MM.1S (cell line): ENCODE measurements around the gene NEK6.

Source experiments
- DNase-seq: peaks from one replicate; pipeline ENCODE4 v3.0.0-alpha.2; 2015
- H2AFZ ChIP-seq: fragments of 300-600 bp; sonication (generic); 2 replicates; pipeline ENCODE4 v1.6.0; 2016; ENCODE audit warnings: antibody characterized with exemption, low read length
- H3F3A ChIP-seq: fragments of 300-600 bp; sonication (generic); 2 replicates; pipeline ENCODE4 v1.6.1; 2016; ENCODE audit warnings: mild to moderate bottlenecking, antibody characterized with exemption, low read length, moderate library complexity, mixed read lengths; ENCODE audit not compliant: insufficient read depth
- H3K27ac ChIP-seq: fragments of 300-600 bp; sonication (generic); 2 replicates; pipeline ENCODE4 v1.5.1; 2016; ENCODE audit warnings: mild to moderate bottlenecking, low read length
- H3K27me3 ChIP-seq: fragments of 300-600 bp; sonication (generic); replicated peaks from 2 replicates; pipeline ENCODE4 v1.6.0; 2016; ENCODE audit warnings: low read length; ENCODE audit not compliant: insufficient read depth
- H3K36me3 ChIP-seq: fragments of 300-600 bp; sonication (generic); replicated peaks from 2 replicates; pipeline ENCODE4 v1.6.1; 2016; ENCODE audit warnings: mild to moderate bottlenecking, low read length, mixed read lengths; ENCODE audit not compliant: insufficient read depth
- H3K4me1 ChIP-seq: fragments of 300-600 bp; sonication (generic); 2 replicates; pipeline ENCODE4 v1.6.1; 2016; ENCODE audit warnings: low read length, mixed read lengths
- H3K4me2 ChIP-seq: fragments of 300-600 bp; sonication (generic); 2 replicates; pipeline ENCODE4 v1.6.0; 2016; ENCODE audit warnings: low read depth, low read length
- H3K4me3 ChIP-seq: fragments of 300-600 bp; sonication (generic); 2 replicates; pipeline ENCODE4 v1.5.1; 2016; ENCODE audit warnings: low read length, mixed read lengths
- H3K79me2 ChIP-seq: fragments of 300-600 bp; sonication (generic); 2 replicates; pipeline ENCODE4 v1.6.1; 2016; ENCODE audit warnings: mixed run types, low read length, mixed read lengths
- H3K9ac ChIP-seq: fragments of 300-600 bp; sonication (generic); 2 replicates; pipeline ENCODE4 v1.6.1; 2016; ENCODE audit warnings: low read length, mixed read lengths
- H3K9me2 ChIP-seq: fragments of 300-600 bp; sonication (generic); replicated peaks from 2 replicates; pipeline ENCODE4 v1.6.1; 2016; ENCODE audit warnings: mild to moderate bottlenecking, low read length, mixed read lengths; ENCODE audit not compliant: insufficient read depth
- H3K9me3 ChIP-seq: fragments of 300-600 bp; sonication (generic); replicated peaks from 2 replicates; pipeline ENCODE4 v1.6.1; 2016; ENCODE audit warnings: mild to moderate bottlenecking, low read length, mixed read lengths; ENCODE audit not compliant: insufficient read depth
- H4K20me1 ChIP-seq: fragments of 300-600 bp; sonication (generic); 2 replicates; pipeline ENCODE4 v1.6.1; 2016; ENCODE audit warnings: mild to moderate bottlenecking, low read length, moderate library complexity, mixed read lengths; ENCODE audit not compliant: insufficient read depth
- EZH2 ChIP-seq: fragments of 300-600 bp; sonication (generic); optimal IDR thresholded peaks from 2 replicates; pipeline ENCODE3; 2017; ENCODE audit warnings: low read depth, mild to moderate bottlenecking, antibody characterized with exemption, low read length, mixed read lengths
- EZH2phosphoT487 ChIP-seq: fragments of 300-600 bp; sonication (generic); IDR thresholded peaks from 2 replicates; pipeline ENCODE4 v1.6.1; 2018; ENCODE audit warnings: antibody characterized with exemption, low read length
- TF ChIP-seq, protein P1 (sequence below): fragments of 300-600 bp; sonication (generic); IDR thresholded peaks from 2 replicates; pipeline ENCODE4 v1.5.1; 2016; ENCODE audit warnings: antibody characterized with exemption, low read length, mixed read lengths

NEK6 gene

DNA sequence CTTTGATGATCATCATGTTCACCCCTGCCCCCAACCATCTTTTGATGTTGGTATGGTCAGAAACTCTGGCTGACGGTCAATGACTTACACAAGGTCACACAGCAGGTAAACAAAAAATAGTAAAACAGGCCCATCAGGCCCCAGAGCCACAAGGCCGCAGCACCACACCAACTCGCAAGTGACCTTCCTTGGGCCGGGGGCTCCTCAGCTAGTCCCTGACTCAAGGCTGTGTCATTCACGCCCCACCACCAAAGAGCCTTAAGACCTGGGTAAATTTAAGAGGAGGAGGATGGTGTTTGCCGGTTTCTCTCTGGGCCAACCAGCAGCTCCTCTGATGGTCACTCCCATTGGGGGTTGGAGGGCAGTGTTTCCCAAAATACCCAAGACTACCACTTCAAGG lies 101.7 kb downstream of the NEK6 start:
- peaks cover 22% of the 10 kb centered on the region for H4K20me1 ChIP-seq

DNA sequence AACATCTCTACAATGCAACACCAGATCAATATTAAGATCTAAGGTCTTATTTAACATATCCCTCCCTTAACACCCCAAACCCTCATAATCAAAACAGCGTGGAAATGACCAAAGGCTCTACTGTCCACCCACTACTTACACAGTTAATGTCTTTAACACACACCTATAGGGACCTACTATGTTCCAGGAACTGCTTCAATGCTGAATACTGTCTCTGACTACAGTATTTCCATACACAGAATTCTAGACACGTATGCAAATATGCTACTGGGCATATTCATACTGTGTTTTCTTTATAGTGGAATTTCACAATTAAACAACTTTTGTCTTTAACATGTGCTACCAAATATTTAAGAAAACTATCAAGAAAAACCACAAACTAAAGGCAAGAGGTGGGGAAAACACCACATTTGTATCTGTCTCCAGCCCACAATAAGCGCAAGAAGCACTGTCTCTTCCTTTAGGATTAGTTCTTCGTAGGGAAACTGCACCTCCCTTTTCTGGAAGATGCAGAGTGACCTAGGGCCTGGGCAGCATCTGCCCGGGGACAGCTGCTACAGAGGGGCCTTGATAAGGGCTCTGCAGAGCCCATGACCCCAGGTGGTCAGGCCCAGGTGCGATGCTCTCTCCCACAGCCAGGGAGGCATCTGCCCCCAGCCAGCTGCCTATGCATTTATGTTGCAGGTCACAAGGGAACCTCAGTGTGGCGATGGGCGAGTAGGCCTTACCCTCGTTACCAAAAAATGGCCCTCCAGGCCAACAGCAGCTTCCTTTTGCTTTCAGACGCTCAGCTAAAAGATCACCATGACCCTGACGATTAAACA lies 102.3 kb downstream of the NEK6 start:
- H3K4me2 ChIP-seq: no peak overlapping the region
- peaks cover 22% of the 10 kb centered on the region for H4K20me1 ChIP-seq
- H3K79me2 ChIP-seq: peaks cover 98% of the 10 kb centered on the region
- H3K27me3 ChIP-seq: no peaks in the 10 kb centered on the region
- no peak overlapping the region for H3K4me3 ChIP-seq
- no peak for TF ChIP-seq EZH2phosphoT487
- TF ChIP-seq, protein P1, sequence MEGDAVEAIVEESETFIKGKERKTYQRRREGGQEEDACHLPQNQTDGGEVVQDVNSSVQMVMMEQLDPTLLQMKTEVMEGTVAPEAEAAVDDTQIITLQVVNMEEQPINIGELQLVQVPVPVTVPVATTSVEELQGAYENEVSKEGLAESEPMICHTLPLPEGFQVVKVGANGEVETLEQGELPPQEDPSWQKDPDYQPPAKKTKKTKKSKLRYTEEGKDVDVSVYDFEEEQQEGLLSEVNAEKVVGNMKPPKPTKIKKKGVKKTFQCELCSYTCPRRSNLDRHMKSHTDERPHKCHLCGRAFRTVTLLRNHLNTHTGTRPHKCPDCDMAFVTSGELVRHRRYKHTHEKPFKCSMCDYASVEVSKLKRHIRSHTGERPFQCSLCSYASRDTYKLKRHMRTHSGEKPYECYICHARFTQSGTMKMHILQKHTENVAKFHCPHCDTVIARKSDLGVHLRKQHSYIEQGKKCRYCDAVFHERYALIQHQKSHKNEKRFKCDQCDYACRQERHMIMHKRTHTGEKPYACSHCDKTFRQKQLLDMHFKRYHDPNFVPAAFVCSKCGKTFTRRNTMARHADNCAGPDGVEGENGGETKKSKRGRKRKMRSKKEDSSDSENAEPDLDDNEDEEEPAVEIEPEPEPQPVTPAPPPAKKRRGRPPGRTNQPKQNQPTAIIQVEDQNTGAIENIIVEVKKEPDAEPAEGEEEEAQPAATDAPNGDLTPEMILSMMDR: no peak
- TF ChIP-seq EZH2: no peak
- H3F3A ChIP-seq: no peaks in the 10 kb centered on the region
- H3K4me1 ChIP-seq: no peaks in the 10 kb centered on the region
- no peaks in the 10 kb centered on the region; the same call in 1 of the 2 replicates for H3K36me3 ChIP-seq
- no peaks in the 10 kb centered on the region for H3K9me2 ChIP-seq
- H3K9ac ChIP-seq: no peak overlapping the region
- DNase-seq: no peak
- H3K27ac ChIP-seq: no peak overlapping the region
- no peaks in the 10 kb centered on the region for H3K9me3 ChIP-seq
- no peak overlapping the region for H2AFZ ChIP-seq

More for the DNA sequence above, 101.7 kb downstream of the NEK6 start:
- Histone ChIP-seq H3K4me1 (no peaks in the 10 kb centered on the region), H3K27ac (no peak overlapping the region), H3K27me3 (no peaks in the 10 kb centered on the region), H3K79me2 (peaks cover 98% of the 10 kb centered on the region), H2AFZ (no peak overlapping the region), H3K4me3 (no peak overlapping the region), H3K4me2 (no peak overlapping the region), H3F3A (no peaks in the 10 kb centered on the region), H3K9me2 (no peaks in the 10 kb centered on the region), H3K36me3 (no peaks in the 10 kb centered on the region; the same call in 1 of the 2 replicates), H3K9ac (no peak overlapping the region), H3K9me3 (no peaks in the 10 kb centered on the region)
- DNase-seq: no peak
- TF ChIP-seq EZH2: no peak
- TF ChIP-seq EZH2phosphoT487: no peak
- TF ChIP-seq, protein P1: no peak

DNA sequence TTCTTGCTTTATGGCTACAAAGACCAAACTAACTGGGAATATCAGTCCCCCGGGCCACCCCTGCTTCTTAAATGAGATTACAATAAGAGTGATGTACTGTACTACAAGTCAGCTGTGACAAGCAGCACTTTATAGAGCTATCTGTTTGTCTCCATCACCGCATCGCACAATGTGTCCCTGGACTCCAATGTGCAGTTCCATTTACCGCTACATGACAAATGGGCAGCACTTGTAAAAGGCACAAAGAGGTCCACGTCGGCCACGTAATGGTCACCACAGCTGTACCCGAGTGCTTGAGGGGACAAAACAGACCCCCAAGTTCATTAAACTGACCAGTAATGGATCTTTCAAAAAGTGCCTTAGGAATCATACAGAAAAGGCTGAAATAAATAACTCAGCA lies 103.4 kb downstream of the NEK6 start:
- H3F3A ChIP-seq: no peaks in the 10 kb centered on the region
- no peak for DNase-seq
- no peak overlapping the region for H3K4me2 ChIP-seq
- TF ChIP-seq EZH2 (no peak), EZH2phosphoT487 (no peak)
- TF ChIP-seq, protein P1: no peak
- H4K20me1 ChIP-seq: peaks cover 22% of the 10 kb centered on the region
- H3K4me1 ChIP-seq: no peaks in the 10 kb centered on the region
- no peaks in the 10 kb centered on the region for H3K9me3 ChIP-seq
- H3K4me3 ChIP-seq: no peak overlapping the region
- H3K36me3 ChIP-seq: no peaks in the 10 kb centered on the region; the same call in 1 of the 2 replicates
- H3K27ac ChIP-seq: no peak overlapping the region
- H3K9ac ChIP-seq: no peak overlapping the region
- peaks cover 96% of the 10 kb centered on the region for H3K79me2 ChIP-seq
- no peaks in the 10 kb centered on the region for H3K9me2 ChIP-seq
- H3K27me3 ChIP-seq: no peaks in the 10 kb centered on the region
- no peak overlapping the region for H2AFZ ChIP-seq
